HepG2 (cell line): Measurements from ENCODE around the gene SNX21. TPM values are rescaled to one million over a fixed set of nuclear protein-coding genes. Genes with fewer than 3 reads are reported as not detected.

Source experiments
- CREB3 ChIP-seq: sonication (generic); formaldehyde crosslinking; IDR thresholded peaks from 2 replicates; pipeline ENCODE4 v1.5.0; 2020; ENCODE audit warnings: missing genetic modification reagents
- KDM1A ChIP-seq: IDR thresholded peaks from 2 replicates; pipeline ENCODE4 v1.6.1; 2016; ENCODE audit warnings: missing compliant biosample characterization
- NPAS2 ChIP-seq: sonication (generic); formaldehyde crosslinking; IDR thresholded peaks from 2 replicates; pipeline ENCODE4 v1.8.0; 2022; ENCODE audit warnings: mild to moderate bottlenecking, missing genetic modification reagents, borderline replicate concordance
- POGZ ChIP-seq: sonication (generic); formaldehyde crosslinking; IDR thresholded peaks from 2 replicates; pipeline ENCODE4 v1.4.0; 2020; ENCODE audit warnings: mild to moderate bottlenecking, missing genetic modification reagents
- RXRA ChIP-seq: sonication (generic); formaldehyde crosslinking; IDR thresholded peaks from 2 replicates; pipeline ENCODE4 v1.5.1; 2020; ENCODE audit warnings: missing genetic modification reagents
- SALL2 ChIP-seq: sonication (generic); formaldehyde crosslinking; IDR thresholded peaks from 2 replicates; pipeline ENCODE4 v1.8.1; 2023; ENCODE audit warnings: mild to moderate bottlenecking, missing genetic modification reagents, inconsistent platforms
- SNAPC2 ChIP-seq: sonication (generic); formaldehyde crosslinking; IDR thresholded peaks from 2 replicates; pipeline ENCODE4 v1.8.1; 2022; ENCODE audit warnings: mild to moderate bottlenecking, missing genetic modification reagents
- SPEN ChIP-seq: sonication (generic); formaldehyde crosslinking; IDR thresholded peaks from 2 replicates; pipeline ENCODE4 v1.5.1; 2020; ENCODE audit warnings: low read depth, mild to moderate bottlenecking, missing genetic modification reagents
- TP53 ChIP-seq: sonication (generic); formaldehyde crosslinking; conservative IDR thresholded peaks from 2 replicates; pipeline ENCODE4 v1.4.0; 2020; ENCODE audit warnings: missing genetic modification reagents
- ZBTB42 ChIP-seq: sonication (generic); formaldehyde crosslinking; IDR thresholded peaks from 2 replicates; pipeline ENCODE4 v1.5.0; 2020; ENCODE audit warnings: mild to moderate bottlenecking, missing genetic modification reagents
- ZFP91 ChIP-seq: sonication (generic); formaldehyde crosslinking; IDR thresholded peaks from 2 replicates; pipeline ENCODE4 v1.9.0; 2022; ENCODE audit warnings: missing genetic modification reagents, mild to moderate bottlenecking, borderline replicate concordance
- ZMYM4 ChIP-seq: sonication (generic); formaldehyde crosslinking; IDR thresholded peaks from 2 replicates; pipeline ENCODE4 v1.8.1; 2023; ENCODE audit warnings: mild to moderate bottlenecking, missing genetic modification reagents
- ZNF501 ChIP-seq: sonication (generic); formaldehyde crosslinking; IDR thresholded peaks from 2 replicates; pipeline ENCODE4 v1.5.1; 2020; ENCODE audit warnings: mild to moderate bottlenecking, moderate library complexity, missing genetic modification reagents
- ZNF510 ChIP-seq: sonication (generic); formaldehyde crosslinking; IDR thresholded peaks from 2 replicates; pipeline ENCODE4 v1.4.0; 2020; ENCODE audit warnings: low read depth, mild to moderate bottlenecking, missing genetic modification reagents
- ZNF530 ChIP-seq: sonication (generic); formaldehyde crosslinking; IDR thresholded peaks from 2 replicates; pipeline ENCODE4 v1.5.0; 2020; ENCODE audit warnings: low read depth, mild to moderate bottlenecking, missing genetic modification reagents
- ZNF549 ChIP-seq: sonication (generic); formaldehyde crosslinking; IDR thresholded peaks from 2 replicates; pipeline ENCODE4 v1.5.0; 2020; ENCODE audit warnings: missing genetic modification reagents
- ZNF576 ChIP-seq: sonication (generic); formaldehyde crosslinking; IDR thresholded peaks from 2 replicates; pipeline ENCODE4 v1.4.0; 2020; ENCODE audit warnings: mild to moderate bottlenecking, missing genetic modification reagents
- ZNF776 ChIP-seq: sonication (generic); formaldehyde crosslinking; IDR thresholded peaks from 2 replicates; pipeline ENCODE4 v1.4.0; 2020; ENCODE audit warnings: mild to moderate bottlenecking, missing genetic modification reagents
- ZNF790 ChIP-seq: sonication (generic); formaldehyde crosslinking; IDR thresholded peaks from 2 replicates; pipeline ENCODE4 v1.8.0; 2022; ENCODE audit warnings: missing genetic modification reagents, mild to moderate bottlenecking, borderline replicate concordance
- ZSCAN20 ChIP-seq: sonication (generic); formaldehyde crosslinking; IDR thresholded peaks from 2 replicates; pipeline ENCODE4 v1.4.0; 2020; ENCODE audit warnings: missing genetic modification reagents, mild to moderate bottlenecking, borderline replicate concordance
- ZZZ3 ChIP-seq: sonication (generic); formaldehyde crosslinking; IDR thresholded peaks from 2 replicates; pipeline ENCODE4 v1.4.0; 2020; ENCODE audit warnings: missing genetic modification reagents, mild to moderate bottlenecking, borderline replicate concordance
- polyA plus RNA-seq, 8 experiments: library from polyadenylated mRNA; depleted of rRNA in 3 of 8; stranded (reverse) in 7 of 8; unstranded in 1 of 8; fragments of >200 nt; fragmentation: Illumina TruSeq in 4 of 8; extraction: Trizol in 4 of 8; gene quantifications; 2 replicates each; pipeline versions ENCODE4 v1.2.1 to v1.2.3, GENCODE V29; 2011 to 2016; ENCODE audit warnings: low read depth in 4 of 8, missing spikeins in 1 of 8, mixed read lengths in 1 of 8; ENCODE audit not compliant: insufficient read depth in 1 of 8
- total RNA-seq, 5 experiments: library from RNA; depleted of rRNA; stranded (reverse); fragments of >200 nt; fragmentation: Illumina TruSeq; extraction: Trizol; gene quantifications; 2 replicates each; pipeline ENCODE4 v1.2.3, GENCODE V29; 2016; ENCODE audit warnings: low read depth in 1 of 5
- TF ChIP-seq, protein P1 (sequence below): sonication (generic); formaldehyde crosslinking; IDR thresholded peaks from 2 replicates; pipeline ENCODE4; 2020; ENCODE audit warnings: missing genetic modification reagents, mild to moderate bottlenecking, borderline replicate concordance
- TF ChIP-seq, protein P2 (sequence below): sonication (generic); formaldehyde crosslinking; IDR thresholded peaks from 2 replicates; pipeline ENCODE4 v1.8.1; 2023; ENCODE audit warnings: mild to moderate bottlenecking, missing genetic modification reagents, borderline replicate concordance

The SNX21 gene
- total and polyA plus RNA-seq, 2 of the 13 experiments (the other 11 are each of a cell fraction or from before 2014, with no cell fraction given), result 7.7 to 12.8 TPM

DNA sequence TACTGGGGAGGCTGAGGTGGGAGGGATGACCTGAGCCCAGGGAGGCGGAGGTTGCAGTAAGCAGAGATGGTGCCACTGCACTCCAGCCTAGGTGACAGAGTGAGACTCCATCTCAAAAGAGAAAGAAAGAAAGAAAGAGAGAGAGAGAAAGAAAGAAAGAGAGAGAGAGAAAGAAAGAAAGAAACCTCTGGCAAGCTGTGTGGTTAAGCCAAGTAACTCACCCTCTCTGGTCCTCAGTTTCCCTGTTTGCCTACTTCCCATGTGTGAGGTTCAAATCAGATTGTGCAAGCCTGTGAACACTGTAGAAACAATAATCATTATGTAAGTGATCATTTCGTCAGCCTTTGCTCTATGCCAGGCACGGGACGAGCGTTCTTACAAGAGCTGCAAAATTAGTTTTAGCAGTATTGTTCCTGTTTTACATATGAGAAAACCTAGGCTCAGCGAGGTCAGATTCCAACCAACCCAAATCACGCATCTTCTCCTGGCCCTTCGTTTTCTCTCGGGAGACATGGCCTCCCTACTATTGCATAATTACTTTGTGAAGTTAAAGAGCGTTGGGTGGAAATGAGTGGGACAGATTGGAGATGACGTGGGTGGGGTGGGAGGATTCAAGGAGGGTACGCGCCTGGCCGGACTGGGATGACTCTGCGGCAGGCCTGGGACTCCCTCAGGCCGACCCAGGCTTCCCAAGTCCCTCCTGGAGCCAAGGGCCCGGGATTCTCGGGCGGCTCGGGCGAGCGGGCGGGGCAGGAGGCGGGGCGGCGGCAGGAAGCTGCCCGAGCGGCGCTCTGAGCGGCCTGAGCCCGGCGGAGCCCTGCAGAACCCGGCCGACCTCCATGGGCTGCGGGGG, at the start of gene SNX21 (continued):
- TF ChIP-seq CREB3 (CRISPR knock-in tag) (no peak; the same call in 1 of the 2 replicates), TP53 (no peak; the same call in 1 of the 2 replicates), ZNF530 (CRISPR knock-in tag) (0 out of 2 replicates have a peak, but pooled peaks have one; percentile 27), ZNF576 (CRISPR knock-in tag) (no peak), ZFP91 (CRISPR knock-in tag) (no peak), ZNF776 (CRISPR knock-in tag) (no peak), ZSCAN20 (no peak; the same call in 1 of the 2 replicates), ZBTB42 (CRISPR knock-in tag) (no peak), KDM1A (CRISPR knock-in tag) (no peak; the same call in 1 of the 2 replicates), ZZZ3 (CRISPR knock-in tag) (peak; percentile 84; the same call in 1 of the 2 replicates), SALL2 (peak; percentile 83; the same call in 1 of the 2 replicates), POGZ (CRISPR knock-in tag) (no peak), ZMYM4 (CRISPR knock-in tag) (peak; percentile 81), ZNF549 (CRISPR knock-in tag) (peak; percentile 76; the same call in 1 of the 2 replicates), SPEN (peak; percentile 84), ZNF510 (peak; percentile 79; the same call in 1 of the 2 replicates), ZNF501 (no peak), SNAPC2 (CRISPR knock-in tag) (peak; percentile 66; the same call in 1 of the 2 replicates), ZNF790 (CRISPR knock-in tag) (peak; percentile 4; the same call in 1 of the 2 replicates), RXRA (CRISPR knock-in tag) (no peak), NPAS2 (no peak)
- TF ChIP-seq, protein P1, sequence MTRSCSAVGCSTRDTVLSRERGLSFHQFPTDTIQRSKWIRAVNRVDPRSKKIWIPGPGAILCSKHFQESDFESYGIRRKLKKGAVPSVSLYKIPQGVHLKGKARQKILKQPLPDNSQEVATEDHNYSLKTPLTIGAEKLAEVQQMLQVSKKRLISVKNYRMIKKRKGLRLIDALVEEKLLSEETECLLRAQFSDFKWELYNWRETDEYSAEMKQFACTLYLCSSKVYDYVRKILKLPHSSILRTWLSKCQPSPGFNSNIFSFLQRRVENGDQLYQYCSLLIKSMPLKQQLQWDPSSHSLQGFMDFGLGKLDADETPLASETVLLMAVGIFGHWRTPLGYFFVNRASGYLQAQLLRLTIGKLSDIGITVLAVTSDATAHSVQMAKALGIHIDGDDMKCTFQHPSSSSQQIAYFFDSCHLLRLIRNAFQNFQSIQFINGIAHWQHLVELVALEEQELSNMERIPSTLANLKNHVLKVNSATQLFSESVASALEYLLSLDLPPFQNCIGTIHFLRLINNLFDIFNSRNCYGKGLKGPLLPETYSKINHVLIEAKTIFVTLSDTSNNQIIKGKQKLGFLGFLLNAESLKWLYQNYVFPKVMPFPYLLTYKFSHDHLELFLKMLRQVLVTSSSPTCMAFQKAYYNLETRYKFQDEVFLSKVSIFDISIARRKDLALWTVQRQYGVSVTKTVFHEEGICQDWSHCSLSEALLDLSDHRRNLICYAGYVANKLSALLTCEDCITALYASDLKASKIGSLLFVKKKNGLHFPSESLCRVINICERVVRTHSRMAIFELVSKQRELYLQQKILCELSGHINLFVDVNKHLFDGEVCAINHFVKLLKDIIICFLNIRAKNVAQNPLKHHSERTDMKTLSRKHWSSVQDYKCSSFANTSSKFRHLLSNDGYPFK (CRISPR knock-in tag), result no peak; the same call in 1 of the 2 replicates
- TF ChIP-seq, protein P2, sequence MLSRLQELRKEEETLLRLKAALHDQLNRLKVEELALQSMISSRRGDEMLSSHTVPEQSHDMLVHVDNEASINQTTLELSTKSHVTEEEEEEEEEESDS (CRISPR knock-in tag), result 0 out of 2 replicates have a peak, but pooled peaks have one; percentile 82
